ENCODE data around the gene MAST4.

Gene MAST4

DNA sequence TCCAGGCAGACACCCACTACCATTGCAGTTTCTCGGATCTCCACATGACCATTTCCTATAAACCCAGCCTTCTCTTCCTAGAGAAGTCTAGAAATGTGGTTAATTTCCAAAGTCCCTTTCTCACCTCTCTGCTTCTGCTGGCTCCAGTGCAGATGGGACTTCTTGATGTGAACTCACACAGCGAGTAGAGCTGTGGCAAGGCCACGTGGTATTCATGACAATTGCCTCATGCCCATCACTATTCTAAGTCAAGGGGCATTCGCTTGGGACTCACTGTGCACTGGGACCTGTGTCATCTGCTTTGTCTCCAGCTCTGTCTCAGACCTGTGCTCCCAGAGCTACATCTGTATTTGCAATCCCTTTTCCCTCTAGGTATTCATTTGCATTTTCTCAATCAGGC is 594.2 kb downstream of the MAST4 start:
- DNase-seq (ENCODE audit: low spot score): no peak

DNA sequence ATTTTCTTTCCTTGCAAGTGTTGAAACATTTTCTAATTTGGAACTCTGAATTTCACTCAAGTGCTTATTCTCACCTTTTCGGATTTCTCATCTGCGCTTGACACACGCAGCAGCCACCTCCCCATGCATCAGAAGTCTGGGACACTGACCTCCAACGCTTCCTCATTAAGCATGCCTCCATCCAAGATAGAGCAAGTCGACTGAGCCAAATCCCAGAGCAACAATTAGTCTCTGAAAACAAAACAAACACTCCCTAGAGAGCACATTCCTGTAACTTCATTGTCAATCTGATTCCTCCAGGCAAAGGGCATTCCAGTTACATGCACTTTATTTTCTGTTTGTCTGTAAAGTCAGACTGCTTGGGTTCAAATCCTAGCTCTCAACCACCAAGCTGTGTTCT is 594.7 kb downstream of the MAST4 start:
- no peak for DNase-seq (ENCODE audit: low spot score)

DNA sequence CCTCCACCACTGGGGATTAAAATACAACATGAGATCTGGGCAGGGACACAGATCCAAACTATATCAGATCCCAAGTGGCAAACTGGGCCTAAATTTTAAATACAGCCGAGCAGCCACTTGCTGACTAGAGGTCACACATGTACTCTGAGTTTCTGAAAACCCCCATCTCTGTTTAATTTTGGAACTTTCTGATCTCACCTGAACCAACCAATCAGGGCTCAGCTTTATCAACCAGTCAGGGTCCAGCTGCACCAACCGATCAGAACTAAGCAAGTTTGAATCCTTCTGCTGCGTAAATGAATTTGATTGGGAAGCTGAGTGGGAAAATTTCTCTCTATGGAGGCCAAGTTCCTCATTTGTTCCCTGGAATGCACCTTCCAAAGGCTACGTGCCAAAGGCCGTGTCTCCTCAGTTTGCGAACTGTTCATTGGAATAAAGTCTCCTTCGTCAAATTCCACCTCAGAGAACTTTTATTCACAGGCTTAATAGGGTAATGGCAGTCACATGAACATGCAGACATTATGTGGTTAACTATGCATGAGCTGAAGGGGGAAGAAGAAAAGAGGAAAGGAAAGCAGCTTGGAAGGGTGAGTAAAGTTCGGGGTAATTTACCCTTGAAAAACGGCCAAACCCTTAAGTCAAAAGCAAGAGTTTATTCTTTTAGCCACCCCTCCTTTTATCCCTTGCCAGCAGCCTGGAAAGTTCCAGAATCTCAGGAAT is 596.7 kb downstream of the MAST4 start:
- DNase-seq (ENCODE audit: low spot score): peak; percentile 56

DNA sequence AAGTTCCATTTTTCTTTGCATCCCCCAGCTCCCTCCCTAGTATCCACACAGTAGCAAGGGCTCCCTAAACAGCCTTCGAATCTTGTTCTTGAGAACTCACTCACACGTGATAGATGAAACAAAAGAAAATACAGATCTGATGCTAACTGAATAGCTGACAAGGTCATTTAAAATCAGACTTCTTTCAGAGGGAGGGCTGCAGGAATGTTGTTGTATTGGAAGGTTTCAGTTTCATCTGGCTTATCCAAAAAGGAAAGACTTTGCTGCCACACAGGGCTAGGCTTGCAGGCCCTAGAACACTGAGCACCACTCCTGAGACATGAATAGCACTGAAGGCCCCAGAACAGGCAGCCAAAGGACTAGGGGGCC is 597.2 kb downstream of the MAST4 start:
- peak; percentile 39 for DNase-seq (ENCODE audit: low spot score)

DNA sequence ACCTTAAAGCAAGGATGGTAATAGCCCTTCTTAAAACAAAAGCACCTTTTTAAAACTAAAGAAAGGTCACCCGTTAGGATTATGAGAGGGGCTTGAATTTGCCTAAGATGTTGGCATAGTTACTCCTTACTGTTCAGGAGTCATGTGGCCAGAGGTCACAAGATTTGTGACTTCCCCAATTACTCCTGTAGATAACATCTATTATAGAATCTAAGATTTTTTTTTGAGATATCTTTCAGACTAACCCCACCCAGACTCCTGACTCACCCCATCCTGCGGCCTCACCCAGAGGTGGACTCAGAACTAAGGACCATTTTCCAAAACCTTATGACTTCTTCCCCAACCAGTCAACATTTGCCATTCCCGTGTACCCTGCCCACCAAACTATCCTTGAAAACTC is 598.0 kb downstream of the MAST4 start:
- DNase-seq (ENCODE audit: low spot score): peak; percentile 52

DNA sequence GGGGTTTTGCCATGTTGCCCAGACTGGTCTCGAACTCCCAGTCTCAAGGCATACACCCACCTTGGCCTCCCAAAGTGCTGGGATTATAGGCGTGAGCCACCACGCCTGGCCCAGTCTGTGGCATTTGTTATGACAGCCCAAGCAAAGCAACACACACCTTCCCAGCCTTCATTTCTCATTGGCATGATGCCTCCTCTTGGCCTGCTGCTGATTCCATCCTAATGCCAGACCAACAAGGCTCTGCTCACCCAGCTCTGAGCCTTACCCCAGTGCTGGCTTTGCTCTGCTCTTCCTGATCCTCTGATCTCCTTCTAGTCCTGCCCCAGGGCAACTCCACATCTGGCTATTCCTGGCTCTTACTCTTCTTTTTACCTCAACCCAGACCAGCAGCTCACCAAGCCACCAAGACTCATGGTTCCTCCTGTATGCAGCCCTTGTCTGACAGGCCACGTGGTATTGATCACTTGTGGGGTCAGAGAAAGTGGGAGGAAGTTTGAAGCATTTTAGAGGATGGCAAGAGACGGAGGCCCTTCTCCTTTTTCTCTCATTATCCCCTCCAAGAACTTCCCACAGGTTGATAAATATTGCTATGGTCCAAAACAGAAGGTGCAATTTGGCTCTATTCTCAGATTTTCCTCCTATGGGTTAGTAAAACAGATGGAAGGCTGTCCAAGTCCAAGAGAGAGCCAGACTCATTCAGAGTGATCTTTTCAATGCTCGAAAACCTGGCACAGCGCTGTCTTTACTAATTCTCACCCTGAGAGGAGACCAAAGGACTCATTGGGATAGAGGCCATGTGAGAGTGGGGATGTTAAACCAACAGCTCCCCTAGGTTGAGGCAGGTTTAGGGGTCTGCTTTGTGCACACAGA is 599.4 kb downstream of the MAST4 start:
- peak; percentile 51 for DNase-seq (ENCODE audit: low spot score)

DNA sequence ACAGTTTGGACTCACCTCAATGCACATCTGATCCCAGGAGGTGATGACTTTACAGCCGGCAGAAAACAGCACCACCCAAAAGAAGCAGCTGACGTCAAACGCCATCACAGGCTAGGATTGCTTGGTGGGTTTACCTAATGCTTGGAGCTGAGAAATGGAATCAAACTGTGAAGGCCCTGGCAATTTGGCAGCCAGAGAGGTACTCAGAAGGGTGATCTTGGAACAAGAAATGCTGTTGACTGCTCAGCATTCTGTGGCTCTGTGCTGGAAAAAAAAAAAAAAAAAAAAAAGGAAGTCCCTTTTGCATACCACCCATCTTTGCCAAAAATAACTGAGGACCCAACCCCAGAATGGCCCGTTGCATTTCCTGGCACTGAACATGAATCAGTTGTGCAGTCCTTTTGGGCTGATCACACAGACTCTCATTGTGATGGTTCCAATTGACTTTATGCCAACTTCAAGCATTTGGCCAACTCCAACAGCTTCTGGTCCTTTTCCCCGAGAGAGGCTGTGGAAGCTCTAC is 600.4 kb downstream of the MAST4 start, which contains the start of gene CD180:
Gene CD180 (minus strand): TSS at position 263 of the 523 bp plus-strand sequence. CDS start 158 bp downstream, at position 105.
- peak; percentile 63 for DNase-seq (ENCODE audit: low spot score)

DNA sequence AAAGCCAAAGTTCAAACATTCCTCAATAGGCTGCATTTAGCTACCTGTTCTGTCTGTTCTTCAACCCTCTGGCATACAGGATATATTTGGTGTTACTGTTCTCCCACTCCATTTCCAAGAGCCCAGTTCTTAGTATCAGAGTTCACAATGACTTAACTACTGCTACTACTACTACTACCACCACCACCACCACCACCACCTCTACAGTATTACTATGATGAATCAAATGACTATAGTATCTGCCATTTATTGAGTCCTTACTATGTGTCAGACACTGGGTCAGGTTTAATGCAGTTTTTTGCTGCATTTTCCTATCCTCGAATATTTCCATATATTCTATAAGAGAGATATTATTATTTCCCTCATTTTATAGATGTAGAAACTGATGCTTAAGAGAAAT is 601.3 kb downstream of the MAST4 start:
- DNase-seq (ENCODE audit: low spot score): no peak

DNA sequence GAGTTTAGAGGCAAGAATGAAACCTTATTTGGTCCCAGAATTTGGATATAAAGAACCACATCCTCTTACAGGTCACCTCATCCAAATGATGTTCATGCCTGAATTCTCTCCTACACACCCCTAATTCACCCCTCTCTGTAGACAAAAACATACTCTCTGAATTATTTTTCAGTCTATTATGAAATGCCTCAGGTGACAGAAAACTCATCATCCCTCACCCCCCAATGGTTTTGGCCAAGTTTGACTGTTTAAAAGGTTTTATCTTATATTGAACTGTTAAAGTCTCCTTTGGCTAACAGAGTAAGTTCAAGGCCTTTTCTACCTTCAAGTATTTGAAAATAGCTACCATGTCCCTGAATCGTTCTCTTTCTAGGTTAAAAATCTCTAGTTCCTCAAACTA is 602.7 kb downstream of the MAST4 start:
- no peak for DNase-seq (ENCODE audit: low spot score)

DNA sequence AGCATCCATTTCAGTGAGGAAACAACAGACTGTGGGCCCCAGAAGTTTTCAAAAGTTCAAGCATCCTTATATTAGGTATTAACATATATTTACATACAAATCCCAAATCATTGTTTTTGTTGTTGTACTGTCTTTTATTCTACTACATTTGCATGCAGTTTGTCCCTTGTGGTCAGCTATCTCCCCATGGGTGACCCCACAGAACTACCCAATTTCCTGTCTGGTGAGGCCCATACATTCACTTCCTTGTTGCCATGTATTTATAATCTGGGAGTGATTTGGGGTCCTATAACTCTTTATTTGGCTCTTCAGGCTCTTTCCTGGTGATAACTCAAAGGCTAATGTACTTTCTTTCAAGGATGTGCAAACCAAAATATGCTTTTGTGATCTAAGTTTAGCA is 603.7 kb downstream of the MAST4 start:
- DNase-seq (ENCODE audit: low spot score): no peak

DNA sequence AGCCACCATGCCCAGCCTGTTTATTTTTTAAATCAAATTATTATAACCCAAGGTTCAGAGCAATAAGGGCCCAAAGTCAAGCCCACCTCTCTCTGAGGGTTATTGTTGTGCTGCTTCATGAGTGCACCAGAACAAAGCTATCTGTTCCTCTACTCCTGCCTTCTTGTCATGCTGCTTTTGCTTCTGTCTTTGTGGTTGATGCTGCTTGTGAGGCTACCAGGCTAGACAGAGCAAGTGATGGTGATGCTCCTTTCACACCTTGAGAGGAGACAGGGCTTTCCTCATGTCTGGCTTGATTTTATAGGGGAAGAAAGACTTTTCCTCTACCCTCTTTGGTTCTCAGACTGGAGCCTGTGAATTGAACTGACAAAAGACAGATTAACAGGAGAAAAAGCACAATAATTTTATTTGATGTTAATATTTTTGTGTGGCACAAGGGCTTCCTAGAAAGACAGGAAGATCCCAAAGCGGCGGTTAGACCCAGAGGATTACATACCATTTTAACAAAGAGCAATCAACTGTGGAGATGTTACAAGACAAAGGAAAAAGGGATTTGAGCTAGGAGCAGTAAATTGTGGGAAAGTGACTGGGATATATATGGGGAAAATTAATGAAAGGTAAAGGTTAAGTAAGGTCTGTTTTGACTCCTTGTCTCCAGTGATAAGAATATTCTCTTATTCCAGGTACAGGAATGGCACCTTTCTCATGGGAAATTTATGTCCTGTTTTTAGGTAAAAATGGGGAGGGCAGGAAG is 604.8 kb downstream of the MAST4 start:
- DNase-seq (ENCODE audit: low spot score): no peak

DNA sequence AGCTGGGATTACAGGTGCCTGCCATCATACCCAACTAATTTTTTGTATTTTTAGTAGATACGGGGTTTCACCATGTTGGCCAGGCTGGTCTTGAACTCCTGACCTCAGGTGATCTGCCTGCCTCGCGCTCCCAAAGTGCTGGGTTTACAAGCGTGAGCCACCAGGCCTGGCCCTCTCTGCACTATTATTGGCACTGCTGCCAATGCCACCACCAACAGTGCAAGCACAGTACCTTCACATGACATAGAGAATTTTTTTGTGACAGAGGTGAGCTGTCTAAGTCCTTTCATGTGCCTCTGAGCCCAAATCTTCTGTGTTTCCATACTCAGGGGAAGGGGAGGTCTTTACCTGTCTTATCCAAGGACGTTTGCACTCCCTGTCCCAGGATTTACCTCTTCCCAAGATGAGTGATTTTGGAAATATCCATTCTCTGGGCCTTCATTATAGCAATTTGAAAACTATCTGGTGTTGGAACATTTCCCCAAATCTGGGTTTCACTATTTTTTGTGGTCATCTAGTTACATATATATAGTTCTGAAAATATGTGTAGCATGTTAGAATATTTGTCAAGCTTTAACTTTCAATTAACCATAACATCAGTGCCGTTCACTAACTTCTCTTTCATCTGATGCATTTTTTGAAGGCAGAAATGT is 605.8 kb downstream of the MAST4 start:
- DNase-seq (ENCODE audit: low spot score): no peak

DNA sequence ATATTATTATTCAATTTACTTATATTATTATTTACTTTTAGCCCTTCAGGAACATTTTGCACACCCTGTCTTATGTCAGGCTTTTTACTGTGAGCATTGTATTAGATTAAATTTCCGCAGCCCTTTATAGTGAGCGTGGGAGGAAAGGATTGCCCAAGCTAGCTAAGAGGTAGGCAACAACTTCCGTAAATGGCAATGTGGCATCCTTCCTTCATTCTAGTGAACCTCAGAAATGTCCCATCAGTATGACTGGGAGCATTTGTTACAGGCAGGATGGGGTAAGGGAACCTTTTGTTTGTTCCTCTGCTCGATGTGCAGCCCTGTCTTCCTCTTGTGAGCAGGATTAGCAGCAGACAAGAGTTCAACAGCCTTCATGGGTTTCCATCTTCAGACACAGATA is 606.6 kb downstream of the MAST4 start:
- peak; percentile 33 for DNase-seq (ENCODE audit: low spot score)

DNA sequence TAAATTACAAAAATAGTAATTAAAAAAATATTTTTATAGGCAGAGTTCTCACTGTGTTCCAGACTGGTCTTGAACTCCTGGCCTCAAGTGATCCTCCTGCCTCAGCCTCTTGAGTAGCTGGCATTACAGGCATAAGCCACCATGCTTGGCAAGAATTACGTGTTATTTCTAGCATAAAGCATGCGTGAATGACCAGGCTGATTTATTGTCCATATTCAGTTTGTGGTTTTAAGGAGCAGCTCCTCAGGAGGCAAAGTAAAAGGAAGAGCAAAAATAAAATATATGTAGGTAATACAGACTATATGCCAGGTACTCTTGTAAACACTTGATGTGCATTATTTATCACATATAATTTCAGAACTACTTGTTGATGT is 607.5 kb downstream of the MAST4 start:
- peak; percentile 66 for DNase-seq (ENCODE audit: low spot score)

DNA sequence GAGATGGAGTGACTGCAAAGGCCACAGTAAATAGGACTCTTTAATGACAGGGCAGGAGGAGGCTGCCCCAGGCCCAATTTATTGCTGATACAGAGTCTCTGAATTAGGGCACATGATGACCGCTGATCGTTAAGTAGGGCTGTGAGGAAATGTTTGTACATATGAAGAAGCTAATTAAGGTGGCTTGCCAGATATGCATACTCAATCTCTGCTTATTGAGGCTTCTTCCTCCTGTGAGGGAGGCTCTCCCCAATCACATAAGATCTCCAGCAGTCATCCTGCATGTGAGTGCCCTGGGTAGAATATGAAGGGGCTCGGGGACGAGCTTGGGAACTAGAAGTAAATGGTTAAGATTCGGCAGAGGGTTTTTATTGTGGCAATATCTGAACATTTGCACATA is 608.6 kb downstream of the MAST4 start:
- DNase-seq (ENCODE audit: low spot score): no peak

DNA sequence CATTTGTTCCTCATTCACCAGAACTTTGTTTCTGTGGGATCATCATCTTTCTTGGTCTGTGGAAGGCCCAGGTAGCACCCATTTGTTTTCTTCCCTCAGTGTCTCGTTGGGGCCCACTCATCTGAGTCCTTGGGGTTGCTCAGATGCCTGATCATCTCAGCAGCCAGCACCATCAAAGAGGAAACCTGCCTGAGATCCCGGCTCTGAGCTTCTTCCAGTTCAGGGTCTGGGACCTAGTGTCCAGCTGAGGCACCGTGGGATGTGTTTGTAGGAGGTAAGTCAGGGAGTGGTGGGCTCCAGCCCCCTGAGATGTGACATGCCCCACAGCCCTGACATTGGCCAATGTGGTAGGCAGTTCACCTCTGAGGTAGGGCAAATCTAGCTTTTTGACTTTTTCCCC is 609.8 kb downstream of the MAST4 start:
- DNase-seq (ENCODE audit: low spot score): no peak

DNA sequence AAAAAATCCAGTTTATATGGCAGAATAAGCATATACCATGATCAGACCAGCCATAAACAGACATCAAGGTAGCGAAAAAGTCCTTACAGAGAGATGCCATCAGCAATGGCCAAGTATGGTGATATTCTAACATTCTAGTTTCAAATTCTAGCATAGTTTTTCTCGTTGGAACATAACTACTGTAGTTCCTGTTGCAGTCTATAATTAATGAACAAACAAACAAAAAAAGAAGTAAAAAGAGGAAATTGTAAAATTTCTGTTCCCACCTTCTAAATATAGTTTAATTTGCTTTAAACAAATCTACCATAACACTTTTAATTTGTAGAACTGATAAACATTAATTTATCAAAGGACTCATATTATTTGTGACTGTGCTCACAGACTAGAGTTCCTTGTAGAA is 610.3 kb downstream of the MAST4 start:
- peak; percentile 45 for DNase-seq (ENCODE audit: low spot score)

DNA sequence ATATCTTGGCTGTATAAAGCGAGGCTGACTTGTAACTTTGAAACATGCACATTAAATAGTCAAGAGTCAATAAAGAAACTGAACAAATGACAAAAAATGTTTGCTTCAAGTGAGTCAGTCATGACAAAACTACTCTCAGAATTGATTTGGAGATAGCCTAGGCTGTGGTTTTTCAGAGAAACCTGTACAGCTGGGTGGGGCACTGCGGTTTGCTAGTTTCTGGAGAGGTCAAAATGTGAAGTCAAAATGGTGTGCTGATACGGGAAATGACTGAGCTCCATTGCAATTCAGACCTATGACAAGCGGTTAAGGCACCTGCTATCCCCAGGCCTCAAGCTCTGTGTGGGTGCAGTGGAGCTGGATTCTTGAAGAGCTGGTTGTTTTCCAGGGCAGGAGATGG is 610.7 kb downstream of the MAST4 start:
- peak; percentile 84 for DNase-seq (ENCODE audit: low spot score)

DNA sequence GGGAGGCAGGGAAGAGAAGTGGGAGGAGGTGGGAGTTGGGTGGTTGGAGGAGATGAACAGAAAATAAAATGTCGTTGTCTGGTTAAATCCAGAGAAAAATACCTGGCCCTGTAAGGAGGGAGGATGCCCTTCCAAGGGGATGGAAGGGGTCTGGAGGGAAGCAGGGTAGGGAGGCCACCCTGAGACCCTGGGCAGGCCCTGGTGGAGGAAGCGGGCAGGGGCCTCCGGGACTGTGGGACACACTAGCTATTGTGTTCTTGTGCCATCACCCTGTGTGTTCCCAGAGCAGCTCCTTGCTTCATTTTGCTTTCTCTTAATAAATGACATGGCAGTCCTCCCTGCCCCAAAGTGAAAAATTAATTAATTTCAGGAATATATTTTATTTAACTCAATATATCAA is 612.2 kb downstream of the MAST4 start:
- DNase-seq (ENCODE audit: low spot score): no peak

DNA sequence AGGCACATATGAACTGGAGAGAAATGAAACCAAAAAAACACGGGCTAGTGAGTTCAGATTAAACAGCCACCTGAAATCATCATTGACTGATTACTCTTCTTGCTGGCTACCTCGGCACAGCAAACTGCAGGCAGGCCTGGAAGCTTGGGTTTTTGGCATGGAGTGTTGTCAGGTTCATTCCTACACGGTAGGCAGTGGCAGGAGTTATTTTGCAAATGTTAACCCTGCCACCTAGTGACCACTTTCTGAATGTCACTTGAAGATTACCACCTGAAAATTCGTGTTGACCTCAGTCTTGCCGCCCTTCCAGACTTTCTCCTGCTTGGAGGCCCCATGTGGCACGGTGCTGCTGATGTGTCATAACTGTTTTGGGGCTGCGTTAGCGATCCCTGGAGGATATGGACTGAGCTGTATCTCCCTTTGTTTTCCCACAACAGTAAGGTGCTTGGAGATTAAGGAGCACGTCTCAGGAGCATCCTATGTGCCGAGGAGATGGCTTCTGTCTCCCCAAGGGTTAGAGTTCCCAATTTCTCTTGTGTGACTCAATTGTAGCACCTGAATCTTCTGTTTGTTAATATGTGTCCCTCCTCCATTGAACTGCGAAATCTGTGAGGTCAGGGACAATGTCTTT is 613.1 kb downstream of the MAST4 start:
- peak; percentile 89 for DNase-seq (ENCODE audit: low spot score)

DNA sequence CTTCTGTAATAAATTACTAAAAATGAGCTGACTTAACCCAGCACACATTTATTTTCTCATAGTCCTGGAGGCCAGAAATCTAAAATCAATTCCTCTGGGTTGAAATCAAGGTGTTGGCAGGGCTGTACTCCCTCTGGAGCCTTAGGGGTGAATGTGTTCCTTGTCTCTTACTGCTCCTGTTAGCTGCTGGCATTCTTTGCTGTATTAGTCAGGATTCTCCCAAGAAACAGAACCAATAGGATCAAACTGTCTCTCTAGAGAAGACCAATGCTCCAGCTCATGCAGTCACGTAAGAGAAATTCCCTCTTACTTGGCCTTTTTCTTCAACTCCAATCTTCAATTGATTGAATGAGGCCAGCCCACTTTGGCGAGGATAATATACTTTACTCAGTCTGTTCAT is 615.7 kb downstream of the MAST4 start:
- DNase-seq (ENCODE audit: low spot score): no peak

DNA sequence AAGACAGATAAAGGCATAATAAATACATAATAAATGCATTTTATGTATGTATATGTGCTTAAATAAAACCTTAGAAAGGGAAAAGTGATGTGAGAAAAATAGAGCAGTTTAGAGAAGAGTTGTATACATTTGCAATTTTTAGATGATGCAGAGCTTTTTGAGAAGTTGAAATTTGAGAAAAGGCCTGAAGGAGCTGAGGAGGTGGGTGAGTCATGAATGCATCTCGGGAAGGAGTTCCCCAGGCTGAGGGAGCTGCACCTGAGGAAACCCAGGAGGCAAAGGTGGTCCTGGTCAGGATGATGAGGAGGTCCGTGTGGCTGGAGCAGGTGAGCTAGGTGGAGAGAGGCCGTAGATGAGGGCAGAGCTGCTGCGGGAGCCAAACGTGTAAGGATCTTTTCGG is 617.8 kb downstream of the MAST4 start:
- no peak for DNase-seq (ENCODE audit: low spot score)

Data from NAMALWA (cell line).